Measurements from ENCODE around the gene GAS7.

- TF ChIP-seq CTCF (IDR thresholded peaks at IDR 0.05), result no peak
- TF ChIP-seq POLR2A (IDR thresholded peaks at IDR 0.05), result no peak
- no peak for TF ChIP-seq EP300 (IDR thresholded peaks at IDR 0.05)
Measured at GRCh38 chr17:10156948-10157607, 41.3 kb downstream of the GAS7 start.
